DLD1 (cell line): Measurements from ENCODE around the gene NXT2.
"Not testable (repeated sequence)": the region's sequence is repeated elsewhere in the genome, so short reads cannot be mapped to it uniquely, and the experiment has no call there.

Experiments used
- in situ Hi-C: cut with HindIII; loops from 2 replicates; pipeline ENCODE4 v1.10.0; 2017; ENCODE audit warnings: low sequenced_read_pairs

Gene NXT2

DNA sequence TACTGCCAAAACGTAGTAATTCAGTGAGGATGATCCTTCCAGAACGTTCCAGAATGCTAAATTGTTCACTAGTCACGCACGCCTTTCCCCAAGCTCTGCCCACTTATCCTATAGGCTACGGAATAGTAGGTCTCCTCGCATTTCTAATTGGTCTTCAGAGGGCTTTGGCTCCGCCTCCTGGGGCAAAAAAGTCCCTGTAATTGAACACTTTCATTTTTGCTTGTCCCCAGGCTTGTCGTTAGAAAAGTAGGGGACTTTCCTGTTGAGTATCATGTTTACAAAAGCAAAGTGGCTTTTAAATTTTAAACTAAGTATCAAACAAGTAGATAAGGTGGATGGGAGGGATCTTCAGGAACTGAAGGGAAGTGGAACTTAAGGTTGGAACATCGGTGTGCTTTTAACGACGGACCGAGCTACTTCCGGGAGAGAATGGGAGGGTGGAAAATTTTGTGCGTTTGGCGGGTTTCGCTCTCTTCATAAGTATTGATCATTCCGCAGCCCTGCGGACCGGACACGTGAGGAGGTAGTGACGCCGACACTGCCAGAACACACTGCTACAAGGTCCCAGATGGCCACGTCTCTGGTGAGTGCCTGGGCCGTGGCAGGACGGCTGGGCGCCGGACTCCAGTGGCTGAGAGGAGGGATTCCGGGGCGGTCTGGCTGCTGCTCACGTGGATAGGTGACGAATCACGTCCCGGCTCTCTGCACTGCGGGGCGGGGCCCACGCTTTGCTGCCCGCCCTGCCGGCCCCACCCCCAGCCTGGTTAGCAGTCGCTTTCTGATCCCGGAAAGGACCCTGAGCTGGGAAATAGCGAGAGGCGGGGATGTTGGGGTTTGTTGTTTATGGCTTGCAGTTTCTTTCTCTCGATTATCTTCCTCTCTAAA is at the start of gene NXT2:
Gene NXT2 (plus strand): TSS at position 406 of the 885 bp plus-strand sequence. CDS start 163 bp downstream, at position 569.
- in situ Hi-C loops: no loop called here

DNA sequence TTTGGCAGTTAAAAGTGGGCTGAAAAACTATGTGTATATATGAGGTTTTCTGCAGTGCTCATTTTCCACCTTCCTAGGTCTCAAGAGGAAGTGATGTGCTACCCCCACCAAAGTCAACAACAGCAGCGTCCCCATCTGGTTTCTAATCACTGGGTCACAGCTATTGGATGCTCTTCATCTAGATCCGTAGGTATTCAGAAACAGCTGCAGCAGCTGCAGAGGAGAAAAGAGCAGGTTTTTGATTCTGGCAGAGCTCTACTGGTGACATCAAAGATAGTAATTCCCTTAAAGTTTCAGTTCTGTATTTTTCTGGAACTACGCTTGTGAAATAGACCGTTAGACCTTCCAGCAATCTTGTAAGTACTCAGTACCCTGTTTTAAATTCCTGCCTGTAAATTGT is 49.0 kb upstream of the NXT2 start:
- in situ Hi-C loops: no loop called here

DNA sequence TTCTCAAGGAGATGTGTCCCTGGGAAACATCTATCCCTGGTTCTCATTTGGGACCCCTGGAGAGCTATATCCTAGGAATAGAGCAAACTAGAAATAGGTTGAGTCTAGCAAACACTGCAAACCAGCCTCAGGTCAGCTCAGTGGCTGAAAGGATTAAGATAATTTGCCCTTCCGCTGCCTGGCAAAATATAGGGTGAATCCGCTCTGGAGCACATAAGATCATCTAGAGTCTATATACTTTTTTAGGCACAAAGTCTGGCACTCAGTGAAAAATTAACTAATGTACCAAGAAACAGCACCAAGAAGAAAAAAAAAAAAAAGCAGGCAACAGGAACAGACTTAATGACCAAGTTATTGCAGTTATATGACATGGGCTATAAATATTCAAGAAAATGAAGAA is 47.5 kb upstream of the NXT2 start:
- in situ Hi-C loops: no loop called here

DNA sequence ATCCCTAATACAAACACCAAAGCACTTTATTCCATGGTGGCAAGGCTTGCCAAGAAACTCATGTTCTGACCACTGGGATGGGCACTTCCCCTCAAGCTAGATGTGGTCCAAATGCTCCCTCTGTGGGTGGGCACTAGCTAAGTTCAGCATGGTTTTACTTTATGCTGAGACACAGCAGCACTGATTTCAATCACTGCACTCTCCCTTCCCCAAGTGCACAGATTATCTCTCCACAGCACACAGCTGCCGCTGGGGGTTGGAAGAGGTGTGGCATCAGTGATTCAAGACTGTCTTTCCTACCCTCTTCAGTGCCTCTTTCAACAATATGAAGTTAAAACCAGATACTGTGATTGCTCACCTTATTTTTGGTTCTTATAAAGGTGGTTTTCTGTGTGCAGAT is 38.2 kb upstream of the NXT2 start:
- in situ Hi-C loops: no loop called here

DNA sequence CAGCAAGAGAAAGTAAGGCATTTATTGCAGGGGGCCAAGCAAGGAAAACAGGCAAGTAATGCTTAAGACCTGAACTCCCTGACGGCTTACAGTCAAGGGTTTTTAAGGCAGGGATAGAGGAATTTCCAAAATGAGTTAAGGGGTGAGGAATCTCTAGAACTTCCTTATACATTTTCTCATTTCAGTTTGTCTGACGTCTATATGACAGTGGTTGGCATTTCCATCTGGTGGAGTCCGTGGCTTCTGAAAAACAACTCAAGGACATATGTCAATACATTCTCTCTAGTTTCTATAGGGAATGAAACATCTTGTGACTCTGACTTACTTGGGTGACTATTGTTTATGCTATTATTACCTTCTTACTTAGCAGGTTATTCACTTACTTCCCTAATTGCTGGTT is 35.5 kb upstream of the NXT2 start:
- in situ Hi-C loops: no loop called here

DNA sequence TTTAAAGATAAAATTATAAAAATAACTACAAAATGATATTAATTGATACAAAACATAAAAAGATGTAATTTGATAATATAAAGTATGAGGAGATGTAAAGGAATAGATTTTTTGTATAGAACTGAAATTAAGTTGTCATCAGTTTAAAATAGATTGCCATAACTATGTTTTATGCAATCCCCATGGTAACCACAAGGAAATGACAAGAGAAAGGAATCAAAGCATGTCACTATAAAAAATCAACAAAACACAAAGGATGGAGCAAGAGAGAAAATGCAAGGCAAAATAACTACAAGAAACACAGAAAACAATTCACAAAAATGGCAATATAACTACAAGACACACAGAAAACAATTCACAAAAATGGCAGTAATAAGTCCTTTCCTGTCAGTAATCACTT is 27.7 kb upstream of the NXT2 start:
- in situ Hi-C loops: no loop called here

DNA sequence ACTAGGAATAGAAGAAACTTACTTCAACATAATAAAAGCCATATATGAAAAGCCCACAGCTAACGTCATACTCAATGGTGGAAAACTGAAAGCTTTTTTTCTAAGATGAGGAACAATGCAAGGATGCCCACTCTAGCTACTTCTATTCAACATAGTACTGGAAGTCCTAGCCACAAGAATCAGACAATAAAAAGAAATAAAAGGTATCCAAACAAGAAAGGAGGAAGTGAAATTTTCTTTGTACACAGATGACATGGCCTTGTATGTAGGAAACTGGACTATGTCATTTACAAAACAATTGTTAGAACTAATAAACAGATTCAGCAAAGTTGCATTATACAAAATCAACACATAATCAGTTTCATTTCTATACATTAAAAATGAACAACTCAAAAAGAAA is 25.5 kb upstream of the NXT2 start:
- in situ Hi-C loops: no loop called here

DNA sequence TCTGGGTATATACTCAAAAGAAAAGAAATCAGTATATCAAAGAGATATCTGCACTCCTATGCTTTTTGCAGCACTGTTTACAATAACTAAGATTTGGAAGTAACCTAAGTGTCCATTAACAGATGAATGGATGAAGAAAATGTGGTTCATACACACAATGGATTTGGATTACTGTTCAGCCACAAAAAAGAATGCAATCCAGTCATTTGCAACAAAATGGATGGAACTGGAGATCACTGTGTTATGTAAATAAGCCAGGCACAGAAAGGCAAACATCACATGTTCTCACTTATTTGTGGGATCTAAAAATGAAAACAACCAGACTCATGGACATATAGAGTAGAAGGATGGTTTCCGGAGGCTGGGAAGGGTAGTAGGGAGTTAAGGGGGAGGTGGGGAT is 17.6 kb upstream of the NXT2 start:
- in situ Hi-C loops: no loop called here

DNA sequence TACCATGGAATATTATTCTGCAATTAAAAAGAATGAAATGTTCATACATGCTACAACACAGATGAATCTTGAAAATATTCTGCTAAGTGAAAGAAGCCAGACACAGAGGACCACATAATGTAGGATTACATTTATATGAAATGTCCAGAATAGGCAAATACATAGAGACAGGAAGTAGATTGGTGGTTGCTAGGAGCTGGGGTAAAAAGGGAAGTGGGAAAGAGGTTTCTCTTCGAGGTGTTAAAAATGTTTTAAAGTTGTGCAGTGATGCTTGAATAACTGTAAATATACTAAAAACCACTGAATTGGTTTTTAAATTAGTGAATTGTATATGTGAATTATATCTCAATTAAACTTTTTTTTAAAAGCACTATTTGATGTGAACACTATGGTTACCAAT is 3.6 kb upstream of the NXT2 start:
- in situ Hi-C loops: no loop called here

DNA sequence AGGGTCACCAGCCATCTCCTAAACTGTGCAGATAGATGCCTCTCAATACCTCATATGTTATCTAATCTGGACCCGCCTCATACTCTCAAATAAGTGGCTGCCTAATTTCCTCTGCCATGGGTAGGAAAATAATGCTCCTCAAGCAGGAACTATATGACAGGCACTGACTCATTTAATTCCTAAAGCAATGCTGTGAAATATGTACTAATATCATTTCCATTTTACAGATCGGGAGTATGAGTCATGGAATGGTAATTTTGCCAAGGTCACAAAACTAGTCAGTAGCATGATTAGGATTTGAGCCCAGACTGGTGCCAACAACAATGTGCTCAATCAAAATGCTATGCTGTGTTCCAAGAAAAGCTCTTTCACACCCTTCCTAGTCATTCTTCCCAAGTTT is 3.0 kb upstream of the NXT2 start:
- in situ Hi-C loops: no loop called here

DNA sequence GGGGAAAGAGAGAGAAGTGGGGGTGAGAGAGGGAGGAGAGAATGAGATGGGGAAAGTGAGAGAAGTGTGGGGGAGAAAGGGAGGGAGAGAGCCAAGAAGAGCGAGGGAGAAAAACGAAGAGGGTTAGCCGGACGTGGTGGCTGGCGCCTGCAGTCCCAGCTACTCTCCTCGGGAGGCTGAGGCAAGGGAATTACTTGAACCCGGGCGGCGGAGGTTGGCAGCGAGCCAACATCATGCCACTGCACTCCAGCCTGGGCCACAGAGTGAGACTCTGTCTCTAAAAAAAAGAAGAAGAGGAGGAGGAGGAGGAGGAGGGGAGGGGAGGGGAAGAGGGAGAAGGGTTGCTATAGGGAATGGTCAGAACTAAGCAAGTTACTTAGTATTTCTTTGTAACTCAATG is 1.7 kb upstream of the NXT2 start:
- in situ Hi-C loops: no loop called here

DNA sequence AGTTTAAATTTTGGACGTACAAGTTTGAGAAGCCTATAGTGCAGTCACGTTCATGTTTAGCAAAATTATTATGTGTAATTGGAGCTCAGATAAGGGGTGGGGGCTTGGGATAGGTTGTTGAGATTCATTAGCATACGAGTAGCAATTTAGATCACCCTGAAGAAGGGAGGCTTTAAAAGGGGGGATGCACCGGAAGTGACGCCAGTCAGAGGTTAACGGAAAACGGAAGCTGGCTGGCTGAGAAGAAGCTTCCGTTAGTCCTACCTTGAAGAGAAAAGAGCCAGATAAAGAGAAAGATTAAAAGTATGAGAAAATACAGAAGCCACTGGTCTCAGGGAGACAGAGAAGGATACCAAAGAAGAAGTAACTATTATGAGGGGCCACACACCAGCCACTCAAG is 1.1 kb upstream of the NXT2 start:
- in situ Hi-C loops: no loop called here

DNA sequence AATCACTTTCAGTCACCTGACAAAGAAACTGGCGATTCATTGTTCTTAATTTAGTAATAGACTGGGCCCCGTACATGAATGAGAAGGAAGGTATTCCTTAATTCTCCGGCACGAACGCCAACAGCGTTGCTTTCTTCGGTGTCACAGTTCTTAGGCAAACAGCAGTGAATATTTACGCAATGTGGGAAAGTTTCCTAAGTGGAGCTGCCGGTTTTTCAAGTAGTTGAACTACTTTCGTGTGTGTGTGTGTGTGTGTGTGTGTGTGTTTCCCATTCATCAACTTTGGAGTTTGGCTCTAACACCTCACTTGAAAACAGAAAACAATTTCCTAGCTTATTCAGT is 651 bp downstream of the NXT2 start:
- in situ Hi-C loops: no loop called here

DNA sequence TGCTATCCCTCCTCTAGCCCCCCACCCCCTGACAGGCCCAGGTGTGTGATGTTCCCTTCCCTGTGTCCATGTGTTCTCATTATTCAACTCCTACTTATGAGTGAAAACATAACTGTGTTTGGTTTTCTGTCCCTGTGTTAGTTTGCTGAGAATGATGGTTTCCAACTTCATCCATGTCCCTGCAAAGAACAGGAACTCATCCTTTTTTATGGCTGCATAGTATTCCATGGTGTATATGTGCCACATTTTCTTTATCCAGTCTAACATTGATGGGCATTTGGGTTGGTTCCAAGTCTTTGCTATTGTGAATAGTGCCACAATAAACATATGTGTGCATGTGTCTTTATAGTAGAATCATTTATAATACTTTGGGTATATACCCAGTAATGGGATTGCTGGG is 2.4 kb downstream of the NXT2 start:
- in situ Hi-C loops: not testable (repeated sequence)

DNA sequence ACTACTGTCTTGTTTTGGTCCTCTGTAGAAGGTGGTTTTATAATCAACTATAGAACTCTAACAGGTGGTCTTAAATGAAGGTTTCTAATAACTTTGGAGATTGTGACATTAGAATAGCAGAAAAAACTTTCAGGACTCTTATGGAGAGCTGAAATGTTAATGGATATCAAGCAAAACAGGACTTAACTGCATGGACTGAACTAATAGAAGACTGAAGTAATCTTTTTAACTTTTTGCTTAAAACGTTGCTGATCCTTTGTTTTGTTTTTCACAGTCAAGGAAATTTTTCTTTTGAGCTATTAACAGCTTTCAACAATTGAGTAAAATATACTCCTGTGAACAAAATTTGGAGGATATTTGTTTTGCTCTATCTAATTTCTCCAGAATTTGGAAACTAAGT is 17.2 kb downstream of the NXT2 start:
- in situ Hi-C loops: no loop called here

DNA sequence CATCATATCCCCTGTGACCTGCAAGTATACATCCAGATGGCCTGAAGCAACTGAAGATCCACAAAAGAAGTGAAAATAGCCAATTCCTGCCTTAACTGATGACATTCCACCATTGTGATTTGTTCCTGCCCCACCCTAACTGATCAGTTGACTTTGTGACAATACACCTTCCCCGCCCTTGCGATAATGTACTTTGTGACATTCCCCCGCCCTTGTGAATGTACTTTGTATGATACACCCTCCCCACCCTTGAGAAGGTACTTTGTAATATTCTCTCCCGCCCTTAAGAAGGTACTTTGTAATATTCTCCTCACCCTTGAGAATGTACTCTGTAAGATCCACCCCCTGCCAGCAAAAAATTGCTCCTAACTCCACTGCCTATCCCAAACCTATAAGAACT is 39.4 kb downstream of the NXT2 start:
- in situ Hi-C loops: not testable (repeated sequence)

DNA sequence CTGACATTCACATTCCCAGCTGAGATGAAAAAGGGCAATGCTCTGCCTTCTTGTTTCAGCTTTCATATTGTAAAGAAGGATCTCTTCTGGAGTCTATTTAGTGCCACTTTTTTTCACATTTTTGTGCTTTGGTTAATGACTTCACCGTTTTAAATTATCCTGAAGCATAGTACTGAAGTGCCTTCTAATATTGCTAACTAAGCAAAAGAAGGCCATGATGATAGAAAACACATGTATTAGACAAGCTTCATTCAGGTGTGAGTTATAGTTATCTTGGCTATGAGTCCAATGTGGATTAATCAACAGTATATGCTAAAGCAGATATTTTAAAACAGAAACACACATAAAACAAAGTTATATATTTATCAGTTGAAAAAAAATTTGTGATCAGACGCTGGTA is 40.4 kb downstream of the NXT2 start:
- in situ Hi-C loops: no loop called here

DNA sequence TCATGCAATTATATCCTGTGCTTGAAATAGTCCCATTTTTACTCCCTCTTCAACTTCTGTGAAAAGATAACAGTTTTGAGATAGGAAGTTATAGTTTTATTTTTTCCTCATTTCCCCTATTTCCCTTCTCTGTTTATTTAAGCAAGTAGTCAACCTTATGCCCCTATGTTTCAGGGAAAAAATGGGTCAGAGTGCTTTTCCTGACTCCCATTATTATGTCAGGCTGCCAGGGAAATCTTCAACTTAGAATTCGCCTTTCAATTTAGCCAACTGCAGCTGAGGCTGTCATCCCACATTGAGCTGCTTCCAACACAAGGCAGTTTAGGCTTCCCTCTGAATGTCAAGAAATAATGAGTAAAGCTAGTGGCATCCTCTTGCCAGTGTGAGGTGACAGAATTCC is 42.3 kb downstream of the NXT2 start:
- in situ Hi-C loops: no loop called here

DNA sequence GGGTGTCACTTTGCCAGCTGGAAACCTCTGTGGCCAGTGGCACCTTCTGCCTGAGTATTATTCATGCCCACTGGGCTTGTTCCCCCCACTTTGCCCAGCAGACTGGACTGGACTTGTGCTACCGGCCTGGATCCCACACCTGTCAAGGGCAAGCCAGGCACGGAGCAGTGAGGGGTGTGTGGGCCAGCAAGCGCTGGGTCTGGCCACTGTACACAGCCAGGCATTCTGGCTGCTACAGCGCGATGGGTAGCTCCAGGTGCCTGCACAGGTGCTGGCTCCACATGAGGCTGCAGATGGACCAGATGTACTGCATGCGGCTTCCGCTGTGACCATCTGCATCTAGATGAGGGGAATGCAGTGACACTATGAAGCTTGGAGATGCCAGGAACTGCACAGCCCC is 48.8 kb downstream of the NXT2 start:
- in situ Hi-C loops: no loop called here

DNA sequence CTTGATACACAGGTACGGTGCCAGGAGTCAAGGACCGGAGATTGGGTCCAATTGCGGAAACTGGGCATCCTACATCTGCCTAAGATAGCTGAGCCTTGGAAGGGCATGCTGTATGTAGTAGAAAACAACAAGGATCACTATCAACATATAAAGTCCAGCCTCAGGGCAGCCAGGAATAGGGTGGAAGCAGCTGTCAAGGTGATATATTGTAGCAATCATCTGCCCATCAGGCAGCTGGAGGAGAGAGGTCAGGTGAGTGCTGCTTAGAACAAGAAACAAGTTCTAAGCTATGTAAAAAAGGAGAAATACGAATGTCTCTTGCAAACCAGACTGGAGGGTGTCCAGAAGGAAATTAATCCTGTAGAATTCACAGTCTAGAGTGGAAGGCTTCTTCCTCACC is 53.5 kb downstream of the NXT2 start:
- in situ Hi-C loops: no loop called here
